Tibial artery (tissue), 4 donors: ENCODE results near the gene KLF8.
A peak's percentile ranks its signal among the peaks of the same experiment; 100 is the strongest.

Source experiments
- DNase-seq, 2 donors: peaks; one replicate each; pipeline ENCODE4 v3.0.0-alpha.2; 2019
- H3K27ac ChIP-seq, 2 donors: fragments of 200-600 bp; sonication (generic) in 1 of 2; 1 replicate in 1 of 2; 2 replicates in 1 of 2; pipeline ENCODE4 v1.5.1; 2018 to 2019; ENCODE audit warnings: mild to moderate bottlenecking in 1 of 2
- H3K27me3 ChIP-seq, 2 donors: fragments of 200-600 bp; sonication (generic) in 1 of 2; one replicate each; pipeline versions ENCODE4 v1.5.1 to v1.6.0; 2016 to 2019
- H3K36me3 ChIP-seq, 3 donors: fragments of 200-600 bp; sonication (generic) in 2 of 3; one replicate each; pipeline ENCODE4 v1.5.1; 2016 to 2019; ENCODE audit warnings: mild to moderate bottlenecking in 2 of 3
- H3K4me1 ChIP-seq, 4 donors: fragments of 200-600 bp; sonication (generic) in 2 of 4; 1 replicate in 3 of 4; 2 replicates in 1 of 4; pipeline ENCODE4 v1.5.1; 2016 to 2019
- H3K4me3 ChIP-seq, 2 donors: fragments of 200-600 bp; sonication (generic) in 1 of 2; 1 replicate in 1 of 2; 2 replicates in 1 of 2; pipeline ENCODE4 v1.5.1; 2018 to 2019; ENCODE audit warnings: mild to moderate bottlenecking in 2 of 2
- H3K9me3 ChIP-seq, 3 donors: fragments of 200-600 bp; sonication (generic) in 1 of 3; one replicate each; pipeline ENCODE4 v1.5.1; 2016 to 2019
- intact Hi-C: fragments of 100-400 bp; cut with DNase I; formaldehyde crosslinking; loops from one replicate; pipeline ENCODE4 v1.15.0; 2023; ENCODE audit warnings: low total_unique reads
- TF ChIP-seq, protein P1 (sequence below), 2 experiments: fragments of 200-600 bp in 1 of 2; fragments of 450-650 bp in 1 of 2; IDR thresholded peaks; one replicate each; pipeline ENCODE4 v1.5.1; 2017 to 2019; ENCODE audit warnings: antibody characterized with exemption in 2 of 2, mild to moderate bottlenecking in 1 of 2, moderate library complexity in 1 of 2

Gene KLF8

GRCh38 chrX:56233682-56234081, 1.5 kb downstream of the KLF8 start:
- Histone ChIP-seq H3K27ac (peak overlapping the region; percentile 90 to 92), H3K36me3 (no peaks in the 10 kb centered on the region), H3K4me3 (peak overlapping the region; percentile 64 to 66), H3K27me3 (no peaks in the 10 kb centered on the region), H3K9me3 (no peaks in the 10 kb centered on the region), H3K4me1 (peaks cover 0 to 49% (median 11%) of the 10 kb centered on the region in 4 donors)
- intact Hi-C loops: no loop called here
- TF ChIP-seq, protein P1, sequence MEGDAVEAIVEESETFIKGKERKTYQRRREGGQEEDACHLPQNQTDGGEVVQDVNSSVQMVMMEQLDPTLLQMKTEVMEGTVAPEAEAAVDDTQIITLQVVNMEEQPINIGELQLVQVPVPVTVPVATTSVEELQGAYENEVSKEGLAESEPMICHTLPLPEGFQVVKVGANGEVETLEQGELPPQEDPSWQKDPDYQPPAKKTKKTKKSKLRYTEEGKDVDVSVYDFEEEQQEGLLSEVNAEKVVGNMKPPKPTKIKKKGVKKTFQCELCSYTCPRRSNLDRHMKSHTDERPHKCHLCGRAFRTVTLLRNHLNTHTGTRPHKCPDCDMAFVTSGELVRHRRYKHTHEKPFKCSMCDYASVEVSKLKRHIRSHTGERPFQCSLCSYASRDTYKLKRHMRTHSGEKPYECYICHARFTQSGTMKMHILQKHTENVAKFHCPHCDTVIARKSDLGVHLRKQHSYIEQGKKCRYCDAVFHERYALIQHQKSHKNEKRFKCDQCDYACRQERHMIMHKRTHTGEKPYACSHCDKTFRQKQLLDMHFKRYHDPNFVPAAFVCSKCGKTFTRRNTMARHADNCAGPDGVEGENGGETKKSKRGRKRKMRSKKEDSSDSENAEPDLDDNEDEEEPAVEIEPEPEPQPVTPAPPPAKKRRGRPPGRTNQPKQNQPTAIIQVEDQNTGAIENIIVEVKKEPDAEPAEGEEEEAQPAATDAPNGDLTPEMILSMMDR (IDR thresholded peaks at IDR 0.05): no peak
- DNase-seq: peak; percentile 73 to 88

GRCh38 chrX:56248492-56248891, 16.3 kb downstream of the KLF8 start:
- H3K4me3 ChIP-seq: no peak overlapping the region
- DNase-seq: peak in 1 of 2 donors; percentile 21
- intact Hi-C loops: no loop called here
- H3K4me1 ChIP-seq: peaks cover 0 to 4% (median 0%) of the 10 kb centered on the region in 4 donors
- H3K36me3 ChIP-seq: no peaks in the 10 kb centered on the region
- no peaks in the 10 kb centered on the region for H3K27me3 ChIP-seq
- no peaks in the 10 kb centered on the region for H3K9me3 ChIP-seq
- no peak overlapping the region for H3K27ac ChIP-seq
- TF ChIP-seq, protein P1 (IDR thresholded peaks at IDR 0.05): peak; percentile 47 to 55

- H3K27ac ChIP-seq: no peak overlapping the region
- peaks cover 0 to 4% (median 0%) of the 10 kb centered on the region in 4 donors for H3K4me1 ChIP-seq
- no peak overlapping the region for H3K4me3 ChIP-seq
- H3K9me3 ChIP-seq: no peaks in the 10 kb centered on the region
- no peak for DNase-seq
- H3K27me3 ChIP-seq: no peaks in the 10 kb centered on the region
- intact Hi-C loops: no loop called here
- peaks cover 0 to 12% (median 8%) of the 10 kb centered on the region in 3 donors for H3K36me3 ChIP-seq
- TF ChIP-seq, protein P1 (IDR thresholded peaks at IDR 0.05): no peak
These were observed 21.9 kb downstream of the KLF8 start for GRCh38 chrX:56253832-56254703.

- H3K4me1 ChIP-seq: no peaks in the 10 kb centered on the region
- TF ChIP-seq, protein P1 (IDR thresholded peaks at IDR 0.05): no peak
- no peaks in the 10 kb centered on the region for H3K27me3 ChIP-seq
- H3K4me3 ChIP-seq: no peak overlapping the region
- no peak overlapping the region for H3K27ac ChIP-seq
- peaks cover 6 to 30% (median 20%) of the 10 kb centered on the region in 3 donors for H3K36me3 ChIP-seq
- DNase-seq: no peak
- intact Hi-C loops: no loop called here
- no peaks in the 10 kb centered on the region for H3K9me3 ChIP-seq
These were observed 36.7 kb downstream of the KLF8 start for GRCh38 chrX:56268888-56269287.

- Histone ChIP-seq H3K4me1 (no peaks in the 10 kb centered on the region), H3K27me3 (no peaks in the 10 kb centered on the region), H3K4me3 (no peak overlapping the region), H3K36me3 (peaks cover 0 to 15% (median 9%) of the 10 kb centered on the region in 3 donors), H3K27ac (no peak overlapping the region), H3K9me3 (no peaks in the 10 kb centered on the region)
- intact Hi-C loops: no loop called here
- no peak for DNase-seq
- TF ChIP-seq, protein P1 (IDR thresholded peaks at IDR 0.05): no peak
These were observed 46.5 kb downstream of the KLF8 start for GRCh38 chrX:56278692-56279091.
